OCI-LY3 (cell line): ENCODE results near the gene SGMS2.

Source experiments
- CTCF ChIP-seq: fragments of 200-600, 300-600 bp; sonication (generic); IDR thresholded peaks from 2 replicates; pipeline ENCODE4 v1.5.1; 2014; ENCODE audit warnings: antibody characterized with exemption, low read length, low read depth
- EZH2phosphoT487 ChIP-seq: fragments of 200-600 bp; shearing (Covaris generic); IDR thresholded peaks from 2 replicates; pipeline ENCODE4 v1.6.1; 2018; ENCODE audit warnings: antibody characterized with exemption, mixed run types, low read depth

- TF ChIP-seq CTCF, result no peak
- no peak for TF ChIP-seq EZH2phosphoT487
Observed at GRCh38 chr4:107900508-107900907, 75.8 kb downstream of the SGMS2 start.
